Mammary epithelial cell (primary cell): ENCODE measurements around the gene LMAN1L.

Experiments used
- CTCF ChIP-seq, 2 donors: IDR thresholded peaks in 1 of 2; conservative IDR thresholded peaks in 1 of 2; 2 replicates each; pipeline ENCODE4 v1.5.1; 2011 to 2012; ENCODE audit warnings: inconsistent platforms in 2 of 2, low read length in 2 of 2, mild to moderate bottlenecking in 2 of 2, control low read depth in 1 of 2, low read depth in 1 of 2; ENCODE audit not compliant: insufficient read depth in 1 of 2; ENCODE audit errors: extremely low read depth in 1 of 2
- EZH2 ChIP-seq: IDR thresholded peaks from 2 replicates; pipeline ENCODE4 v1.6.1; 2012; ENCODE audit warnings: low read length, inconsistent platforms, borderline replicate concordance

- no peak for TF ChIP-seq CTCF (conservative IDR thresholded peaks at IDR 0.05 in 1 of 2, IDR thresholded peaks at IDR 0.05 in 1 of 2; ENCODE audit: extremely low read depth in 1 of 2, insufficient read depth in 1 of 2, low read depth in 1 of 2, low read length in 2 of 2)
- TF ChIP-seq EZH2: no peak
Measured at GRCh38 chr15:74794970-74795349, 17.7 kb upstream of the LMAN1L start.
